Activated CD4-positive, alpha-beta T cell treated with anti-CD3 and anti-CD28 coated beads, Interleukin-2, amount 10 ng/mL, durations not matched to agents 24 days and 14 days (primary cell): ENCODE measurements around the gene HECA. TPM values are rescaled to one million over a fixed set of nuclear protein-coding genes. Genes with fewer than 3 reads are reported as not detected.
"Not testable (repeated sequence)": the region's sequence is repeated elsewhere in the genome, so short reads cannot be mapped to it uniquely, and the experiment has no call there.

ENCODE experiments used
- DNase-seq: peaks from one replicate; pipeline ENCODE4 v3.0.0; 2022
- H3K27ac Mint-ChIP-seq: one replicate; pipeline ENCODE4 v1.8.0; 2022; ENCODE audit warnings: mild to moderate bottlenecking, mixed read lengths
- H3K27me3 Mint-ChIP-seq: one replicate; pipeline ENCODE4 v1.8.0; 2022; ENCODE audit warnings: mixed read lengths
- H3K36me3 Mint-ChIP-seq: one replicate; pipeline ENCODE4 v1.8.0; 2022; ENCODE audit warnings: low read depth, mild to moderate bottlenecking, mixed read lengths
- H3K4me1 Mint-ChIP-seq: one replicate; pipeline ENCODE4 v1.8.0; 2021; ENCODE audit warnings: mixed read lengths
- H3K4me3 Mint-ChIP-seq: one replicate; pipeline ENCODE4 v1.8.0; 2022; ENCODE audit warnings: mild to moderate bottlenecking, moderate library complexity, mixed read lengths
- H3K9me3 Mint-ChIP-seq: one replicate; pipeline ENCODE4 v1.8.0; 2021; ENCODE audit warnings: mixed read lengths
- intact Hi-C: fragments of 100-400 bp; cut with micrococcal nuclease; formaldehyde crosslinking; loops from one replicate; pipeline ENCODE4 v1.15.1; 2023
- total RNA-seq: library from RNA; stranded (reverse); gene quantifications from 2 replicates; pipeline ENCODE4 v1.2.3, GENCODE V29; 2022

Gene HECA
- total RNA-seq, 1 donor from 2014 or later = 47.7 TPM

GRCh38 chr6:139124887-139125672 lies 9.8 kb upstream of the HECA start:
- H3K27ac Mint-ChIP-seq = peak overlapping the region; percentile 98
- peak overlapping the region; percentile 73 for H3K4me3 Mint-ChIP-seq
- H3K9me3 Mint-ChIP-seq = peaks cover 7% of the 10 kb centered on the region
- H3K36me3 Mint-ChIP-seq = peaks cover 10% of the 10 kb centered on the region
- peak; percentile 94 for DNase-seq
- intact Hi-C loops = loop anchor here (1.0 to 5.0 kb wide), 10 partner anchors 9 to 308 kb away; partner anchors contain the start of genes REPS1 and TXLNB
- H3K27me3 Mint-ChIP-seq = no peaks in the 10 kb centered on the region
- H3K4me1 Mint-ChIP-seq = peaks cover 41% of the 10 kb centered on the region

GRCh38 chr6:139126255-139126654 lies 8.6 kb upstream of the HECA start:
- Mint-ChIP-seq H3K4me3 (peak overlapping the region; percentile 49), H3K27ac (peak overlapping the region; percentile 98), H3K4me1 (peaks cover 44% of the 10 kb centered on the region), H3K9me3 (no peaks in the 10 kb centered on the region), H3K27me3 (no peaks in the 10 kb centered on the region), H3K36me3 (peaks cover 3% of the 10 kb centered on the region)
- DNase-seq = peak; percentile 73
- intact Hi-C loops = loop anchor here (5.0 kb wide), 2 partner anchors 139 to 309 kb away; partner anchors contain the start of gene REPS1

- no peak overlapping the region for H3K4me3 Mint-ChIP-seq
- peaks cover 50% of the 10 kb centered on the region for H3K4me1 Mint-ChIP-seq
- H3K36me3 Mint-ChIP-seq = peaks cover 2% of the 10 kb centered on the region
- peak overlapping the region; percentile 98 for H3K27ac Mint-ChIP-seq
- intact Hi-C loops = loop anchor here (5.0 kb wide), 2 partner anchors 140 to 310 kb away; partner anchors contain the start of gene REPS1
- peak; percentile 51 for DNase-seq
- H3K27me3 Mint-ChIP-seq = no peaks in the 10 kb centered on the region
- no peaks in the 10 kb centered on the region for H3K9me3 Mint-ChIP-seq
Measured at GRCh38 chr6:139126931-139127330, 7.9 kb upstream of the HECA start.

GRCh38 chr6:139129284-139129683 lies 5.6 kb upstream of the HECA start:
- intact Hi-C loops = loop anchor here (5.0 kb wide), 2 partner anchors 142 to 312 kb away; partner anchors contain the start of gene REPS1
- DNase-seq = peak; percentile 49

GRCh38 chr6:139131736-139132280 lies 3.1 kb upstream of the HECA start:
- intact Hi-C loops = no loop called here
- H3K27ac Mint-ChIP-seq = peak overlapping the region; percentile 58
- peaks cover 48% of the 10 kb centered on the region for H3K4me1 Mint-ChIP-seq
- H3K4me3 Mint-ChIP-seq = peak overlapping the region; percentile 37
- H3K27me3 Mint-ChIP-seq = no peaks in the 10 kb centered on the region
- peaks cover 4% of the 10 kb centered on the region for H3K9me3 Mint-ChIP-seq
- H3K36me3 Mint-ChIP-seq = peaks cover 11% of the 10 kb centered on the region
- DNase-seq = no peak

More at GRCh38 chr6:139129284-139129683, 5.6 kb upstream of the HECA start:
- no peak overlapping the region for H3K27ac Mint-ChIP-seq
- no peaks in the 10 kb centered on the region for H3K27me3 Mint-ChIP-seq
- H3K4me1 Mint-ChIP-seq = peaks cover 62% of the 10 kb centered on the region
- no peak overlapping the region for H3K4me3 Mint-ChIP-seq
- H3K9me3 Mint-ChIP-seq = no peaks in the 10 kb centered on the region
- peaks cover 2% of the 10 kb centered on the region for H3K36me3 Mint-ChIP-seq

- Mint-ChIP-seq H3K36me3 (peaks cover 23% of the 10 kb centered on the region), H3K4me1 (peaks cover 54% of the 10 kb centered on the region), H3K27ac (peak overlapping the region; percentile 81), H3K27me3 (no peaks in the 10 kb centered on the region), H3K4me3 (peak overlapping the region; percentile 18), H3K9me3 (peaks cover 4% of the 10 kb centered on the region)
- peak; percentile 58 for DNase-seq
- intact Hi-C loops = loop anchor here (1.0 kb wide), 1 partner anchor 8 kb away; no protein-coding TSS in a partner anchor
Measured at GRCh38 chr6:139133262-139134063, 1.4 kb upstream of the HECA start.

GRCh38 chr6:139134064-139134395 lies 850 bp upstream of the HECA start:
- H3K27me3 Mint-ChIP-seq = no peaks in the 10 kb centered on the region
- H3K4me1 Mint-ChIP-seq = peaks cover 57% of the 10 kb centered on the region
- peak overlapping the region; percentile 81 for H3K27ac Mint-ChIP-seq
- H3K4me3 Mint-ChIP-seq = no peak overlapping the region
- peak; percentile 62 for DNase-seq
- H3K9me3 Mint-ChIP-seq = peaks cover 4% of the 10 kb centered on the region
- intact Hi-C loops = loop anchor here (1.0 kb wide), 1 partner anchor 9 kb away; no protein-coding TSS in a partner anchor
- peaks cover 27% of the 10 kb centered on the region for H3K36me3 Mint-ChIP-seq

GRCh38 chr6:139135578-139136545 lies 982 bp downstream of the HECA start:
- Mint-ChIP-seq H3K9me3 (peaks cover 4% of the 10 kb centered on the region), H3K36me3 (peaks cover 35% of the 10 kb centered on the region), H3K4me1 (peaks cover 68% of the 10 kb centered on the region), H3K27me3 (no peaks in the 10 kb centered on the region), H3K4me3 (peak overlapping the region; percentile 98), H3K27ac (peak overlapping the region; percentile 97)
- peak; percentile 90 for DNase-seq
- intact Hi-C loops = loop anchor here (1.0 to 2.0 kb wide), 3 partner anchors 16 to 108 kb away; partner anchors contain the start of gene ABRACL

- Mint-ChIP-seq H3K36me3 (peaks cover 40% of the 10 kb centered on the region), H3K27ac (peak overlapping the region; percentile 97), H3K9me3 (peaks cover 4% of the 10 kb centered on the region), H3K27me3 (no peaks in the 10 kb centered on the region), H3K4me3 (peak overlapping the region; percentile 98), H3K4me1 (peaks cover 55% of the 10 kb centered on the region)
- DNase-seq = peak; percentile 54
- intact Hi-C loops = loop anchor here (1.0 to 2.0 kb wide), 3 partner anchors 8 to 35 kb away; no protein-coding TSS in a partner anchor
Measured at GRCh38 chr6:139137706-139138105, 2.8 kb downstream of the HECA start.

GRCh38 chr6:139140854-139141253 lies 6.0 kb downstream of the HECA start:
- peak; percentile 66 for DNase-seq
- peak overlapping the region; percentile 87 for H3K27ac Mint-ChIP-seq
- intact Hi-C loops = loop anchor here (10.0 kb wide), 1 partner anchor 1444 kb away; no protein-coding TSS in a partner anchor
- H3K36me3 Mint-ChIP-seq = peaks cover 47% of the 10 kb centered on the region
- H3K4me3 Mint-ChIP-seq = peak overlapping the region; percentile 82
- not testable (repeated sequence) for H3K27me3 Mint-ChIP-seq, H3K9me3 Mint-ChIP-seq
- H3K4me1 Mint-ChIP-seq = peaks cover 71% of the 10 kb centered on the region

GRCh38 chr6:139142262-139142661 lies 7.4 kb downstream of the HECA start:
- intact Hi-C loops = loop anchor here (10.0 kb wide), 1 partner anchor 1443 kb away; no protein-coding TSS in a partner anchor
- DNase-seq = peak; percentile 54
- no peak overlapping the region for H3K4me3 Mint-ChIP-seq
- H3K27ac Mint-ChIP-seq = peak overlapping the region; percentile 29
- H3K9me3 Mint-ChIP-seq = no peaks in the 10 kb centered on the region
- H3K36me3 Mint-ChIP-seq = peaks cover 38% of the 10 kb centered on the region
- H3K27me3 Mint-ChIP-seq = no peaks in the 10 kb centered on the region
- H3K4me1 Mint-ChIP-seq = peaks cover 74% of the 10 kb centered on the region

GRCh38 chr6:139143111-139143510 lies 8.2 kb downstream of the HECA start:
- Mint-ChIP-seq H3K27ac (peak overlapping the region; percentile 94), H3K4me3 (peak overlapping the region; percentile 58), H3K4me1 (peaks cover 74% of the 10 kb centered on the region), H3K9me3 (no peaks in the 10 kb centered on the region), H3K36me3 (peaks cover 36% of the 10 kb centered on the region), H3K27me3 (no peaks in the 10 kb centered on the region)
- DNase-seq = peak; percentile 48
- intact Hi-C loops = loop anchor here (10.0 kb wide), 1 partner anchor 1442 kb away; no protein-coding TSS in a partner anchor
